H1 (cell line): ENCODE measurements around the gene CHRM1. TPM values are rescaled to one million over a fixed set of nuclear protein-coding genes. Genes with fewer than 3 reads are reported as not detected.
"Not testable (repeated sequence)": the region's sequence is repeated elsewhere in the genome, so short reads cannot be mapped to it uniquely, and the experiment has no call there.

ENCODE experiments used
- CTCF ChIA-PET: fragments of 300-600 bp; sonication (Branson Sonifier 250); formaldehyde crosslinking; loops from one replicate; lab custom pipeline; 2021; ENCODE audit not compliant: partially characterized antibody; lab: Charles Lee
- POLR2A ChIA-PET: fragments of 300-600 bp; sonication (Branson Sonifier 250); formaldehyde crosslinking; loops from one replicate; lab custom pipeline; 2021; ENCODE audit warnings: inconsistent platforms; ENCODE audit not compliant: partially characterized antibody; lab: Charles Lee
- DNase-seq, 2 experiments: peaks; one replicate each; pipeline versions ENCODE4 v3.0.0 to v3.0.0-alpha.2; 2010 to 2022; ENCODE audit warnings: low spot score in 2 of 2, low read depth in 1 of 2, mixed read lengths in 1 of 2
- FAIRE-seq: peaks from 2 replicates; lab custom pipeline; 2011; peaks lifted over from hg19 to GRCh38; lab: Jason Lieb, UNC
- H2AFZ ChIP-seq: 2 replicates; pipeline ENCODE4 v1.8.1; 2012; ENCODE audit warnings: low read length, inconsistent platforms
- H2AK5ac ChIP-seq: 2 replicates; pipeline ENCODE4 v1.6.1; 2013; ENCODE audit warnings: low read depth, low read length
- H2BK120ac ChIP-seq: replicated peaks from 2 replicates; pipeline ENCODE3; 2013; ENCODE audit warnings: low read depth, low read length, inconsistent platforms
- H2BK12ac ChIP-seq: 2 replicates; pipeline ENCODE4 v1.6.1; 2013; ENCODE audit warnings: low read depth, low read length
- H2BK15ac ChIP-seq: 2 replicates; pipeline ENCODE4 v1.6.1; 2013; ENCODE audit warnings: low read length
- H2BK20ac ChIP-seq: 2 replicates; pipeline ENCODE4 v1.6.1; 2013; ENCODE audit warnings: low read length
- H2BK5ac ChIP-seq: 2 replicates; pipeline ENCODE4 v1.6.1; 2013; ENCODE audit warnings: low read depth, low read length
- H3K14ac ChIP-seq: 2 replicates; pipeline ENCODE4 v1.6.1; 2013; ENCODE audit warnings: inconsistent platforms; ENCODE audit not compliant: insufficient read length
- H3K18ac ChIP-seq: 2 replicates; pipeline ENCODE4 v1.6.1; 2013; ENCODE audit warnings: low read length; ENCODE audit errors: extremely low read depth
- H3K23ac ChIP-seq: 2 replicates; pipeline ENCODE4 v1.6.1; 2013; ENCODE audit warnings: inconsistent platforms; ENCODE audit not compliant: insufficient read length
- H3K23me2 ChIP-seq: 2 replicates; pipeline ENCODE4 v1.6.1; 2013; ENCODE audit warnings: low read depth, low read length
- H3K27ac ChIP-seq: 2 replicates; pipeline ENCODE4 v1.6.1; 2011; ENCODE audit warnings: low read depth, low read length, inconsistent platforms
- H3K27me3 ChIP-seq, 4 experiments: replicated peaks in 1 of 4; 1 replicate in 1 of 4; 2 replicates in 3 of 4; pipeline versions ENCODE4 v1.6.1 to v1.8.1; 2011 to 2013; ENCODE audit warnings: low read length in 3 of 4, mild to moderate bottlenecking in 3 of 4, inconsistent platforms in 2 of 4, mixed read lengths in 2 of 4, moderate library complexity in 1 of 4; ENCODE audit not compliant: control insufficient read depth in 3 of 4, insufficient read depth in 3 of 4; ENCODE audit errors: extremely low read depth in 1 of 4
- H3K36me3 ChIP-seq, 4 experiments: 2 replicates each; pipeline versions ENCODE4 v1.6.1 to v1.8.1; 2011 to 2013; ENCODE audit warnings: mild to moderate bottlenecking in 4 of 4, low read length in 3 of 4, moderate library complexity in 2 of 4, control low read depth in 1 of 4, inconsistent platforms in 1 of 4; ENCODE audit not compliant: insufficient read depth in 4 of 4, control insufficient read depth in 2 of 4
- H3K4ac ChIP-seq: replicated peaks from 2 replicates; pipeline ENCODE3; 2013; ENCODE audit warnings: low read length, low read depth, mixed read lengths, inconsistent platforms; ENCODE audit not compliant: insufficient read length
- H3K4me1 ChIP-seq, 4 experiments: replicated peaks in 1 of 4; 1 replicate in 1 of 4; 2 replicates in 3 of 4; pipeline versions ENCODE4 v1.6.1 to v1.8.1; 2011 to 2013; ENCODE audit warnings: low read length in 3 of 4, inconsistent platforms in 2 of 4, mixed read lengths in 1 of 4; ENCODE audit not compliant: insufficient read depth in 4 of 4, control insufficient read depth in 3 of 4
- H3K4me2 ChIP-seq, 2 experiments: 2 replicates each; pipeline versions ENCODE4 v1.6.1 to v1.8.1; 2011 to 2013; ENCODE audit warnings: low read depth in 2 of 2, low read length in 2 of 2, control low read depth in 1 of 2, inconsistent platforms in 1 of 2, mild to moderate bottlenecking in 1 of 2; ENCODE audit not compliant: insufficient read depth in 1 of 2
- H3K4me3 ChIP-seq, 4 experiments: fragments of 200-600, 300-600 bp in 1 of 4; sonication (generic), shearing (Covaris generic), sonication (Bioruptor Twin) in 1 of 4; 2 replicates each; pipeline versions ENCODE4 v1.5.1 to v1.8.1; 2011 to 2016; ENCODE audit warnings: low read length in 4 of 4, low read depth in 3 of 4, control low read depth in 2 of 4, inconsistent platforms in 2 of 4, mild to moderate bottlenecking in 2 of 4, mixed read lengths in 1 of 4, moderate library complexity in 1 of 4; ENCODE audit not compliant: insufficient read depth in 2 of 4; ENCODE audit errors: extremely low read depth in 1 of 4
- H3K56ac ChIP-seq: replicated peaks from 2 replicates; pipeline ENCODE3; 2013; ENCODE audit warnings: low read depth, mild to moderate bottlenecking, mixed read lengths, low read length, inconsistent platforms; ENCODE audit not compliant: insufficient read length
- H3K79me1 ChIP-seq: 2 replicates; pipeline ENCODE4 v1.6.1; 2013; ENCODE audit warnings: low read depth, low read length, control low read depth
- H3K79me2 ChIP-seq, 2 experiments: 2 replicates each; pipeline versions ENCODE4 v1.6.1 to v1.8.1; 2012 to 2013; ENCODE audit warnings: low read length in 2 of 2, mild to moderate bottlenecking in 2 of 2, inconsistent platforms in 1 of 2; ENCODE audit not compliant: insufficient read depth in 2 of 2, control insufficient read depth in 1 of 2
- H3K9ac ChIP-seq, 4 experiments: replicated peaks in 1 of 4; 1 replicate in 1 of 4; 2 replicates in 3 of 4; pipeline versions ENCODE4 v1.6.1 to v1.8.1; 2011 to 2013; ENCODE audit warnings: low read depth in 3 of 4, low read length in 3 of 4, control low read depth in 2 of 4, mild to moderate bottlenecking in 2 of 4, moderate library complexity in 2 of 4, inconsistent platforms in 1 of 4; ENCODE audit errors: extremely low read depth in 1 of 4
- H3K9me3 ChIP-seq, 2 experiments: 2 replicates each; pipeline versions ENCODE4 v1.6.1 to v1.8.1; 2012 to 2013; ENCODE audit warnings: mild to moderate bottlenecking in 2 of 2, moderate library complexity in 2 of 2, control low read depth in 1 of 2, inconsistent platforms in 1 of 2, low read depth in 1 of 2, low read length in 1 of 2, mixed read lengths in 1 of 2; ENCODE audit not compliant: insufficient read depth in 2 of 2
- H4K20me1 ChIP-seq, 2 experiments: replicated peaks in 1 of 2; 2 replicates each; pipeline versions ENCODE3 to v1.8.1; 2011 to 2013; ENCODE audit warnings: inconsistent platforms in 2 of 2, low read length in 2 of 2, mild to moderate bottlenecking in 1 of 2; ENCODE audit not compliant: insufficient read depth in 2 of 2, control insufficient read depth in 1 of 2
- H4K5ac ChIP-seq: 2 replicates; pipeline ENCODE4 v1.6.1; 2013; ENCODE audit warnings: low read length, low read depth, mixed read lengths, inconsistent platforms; ENCODE audit not compliant: insufficient read length
- H4K8ac ChIP-seq: 2 replicates; pipeline ENCODE4 v1.8.0; 2013; ENCODE audit warnings: mild to moderate bottlenecking, moderate library complexity, low read length, inconsistent platforms; ENCODE audit not compliant: insufficient read depth; ENCODE audit errors: extremely low read depth
- H4K91ac ChIP-seq: replicated peaks from 2 replicates; pipeline ENCODE3; 2013; ENCODE audit warnings: low read length, mixed read lengths, inconsistent platforms; ENCODE audit not compliant: insufficient read length
- POLR2A ChIP-seq, 2 experiments: IDR thresholded peaks; 1 replicate in 1 of 2; 2 replicates in 1 of 2; pipeline ENCODE4 v1.6.1; 2011; ENCODE audit warnings: low read depth in 2 of 2, low read length in 2 of 2, mild to moderate bottlenecking in 2 of 2; ENCODE audit errors: control extremely low read depth in 1 of 2
- WGBS, 2 experiments: shearing (Covaris generic) in 1 of 2; methylation state at CpG; one replicate each; pipeline versions ENCODE4 v1.1.6 to v1.1.7; 2013 to 2015; ENCODE audit warnings: low lambda C conversion rate in 2 of 2, mixed read lengths in 2 of 2, inconsistent platforms in 1 of 2, low coverage in 1 of 2, missing lambda C conversion rate in 1 of 2; ENCODE audit not compliant: insufficient replicate concordance in 2 of 2, insufficient coverage in 1 of 2, insufficient read length in 1 of 2; ENCODE audit errors: extremely low coverage in 1 of 2, missing lambda C conversion rate in 1 of 2; 5-methylcytosine and 5-hydroxymethylcytosine counted together
- polyA plus RNA-seq, 7 experiments: library from polyadenylated mRNA; depleted of rRNA in 3 of 7; stranded (reverse) in 5 of 7; unstranded in 2 of 7; fragments of >200 nt in 5 of 7; fragments of 200-250 nt in 2 of 7; gene quantifications; 1 replicate in 5 of 7; 2 replicates in 1 of 7; 4 replicates in 1 of 7; pipeline versions ENCODE4 v1.2.1 to v1.2.3, GENCODE V29; 2011 to 2013; ENCODE audit warnings: missing spikeins in 2 of 7, mixed read lengths in 2 of 7
- total RNA-seq: library from RNA; stranded (reverse); fragmentation: NEBNext Ultra II Directional; extraction: Animal tissue kit (Norgen Biotek cat#: 25700); gene quantifications from 2 replicates; pipeline ENCODE4 v1.2.1, GENCODE V29; 2021

The CHRM1 gene
- total and polyA plus RNA-seq, 2 of the 8 experiments (the other 6 are each of a cell fraction or from before 2014, with no cell fraction given): 0.08 TPM; not detected in 1

- H4K5ac ChIP-seq, H3K4ac ChIP-seq, H3K14ac ChIP-seq, H2AFZ ChIP-seq, H2BK12ac ChIP-seq, H2BK20ac ChIP-seq, H4K8ac ChIP-seq, H3K79me1 ChIP-seq, H3K18ac ChIP-seq, H3K56ac ChIP-seq, FAIRE-seq, H3K23me2 ChIP-seq, H3K9ac ChIP-seq, H3K27ac ChIP-seq, H3K9me3 ChIP-seq: not testable (repeated sequence)
- WGBS, 2 experiments: 79% methylated on average over 15 of the region's 16 CpGs; no CpG with 5 or more reads in 1 of the 2 experiments
- Histone ChIP-seq H4K20me1 (peaks cover 19 to 26% of the 10 kb centered on the region in 2 experiments), H3K4me2 (peak overlapping the region; percentile 16 to 48; a peak in 2 of 4 replicates), H2AK5ac (peak overlapping the region; percentile 65; the same call in 1 of the 2 replicates), H2BK5ac (peak overlapping the region; percentile 66), H3K36me3 (peaks cover under 1 to 47% (median 8%) of the 10 kb centered on the region in 4 experiments; a peak in 7 of 8 replicates), H3K4me3 (peak overlapping the region in 1 of 4 experiments; percentile 4; a peak in 1 of 8 replicates)
- CTCF ChIA-PET: interaction anchor here (0.6 to 2.2 kb wide), 17 partner anchors 12 to 1510 kb away, joined by 3 to 8 read pairs (median 3); partner anchors contain the start of genes NXF1, TMEM179B and ZBTB3
- TF ChIP-seq POLR2A (IDR thresholded peaks at IDR 0.05; ENCODE audit: control extremely low read depth in 1 of 2, low read depth in 2 of 2, low read length in 2 of 2): 0 out of 3 replicates have a peak, but pooled peaks of 1 of the 2 experiments have one; percentile 6
- TF ChIP-seq, all 59 proteins: peak for 1; not testable (repeated sequence) for 58
- POLR2A ChIA-PET: interaction anchor here (0.8 to 52.7 kb wide), 8 partner anchors 13 to 89 kb away, joined by 3 to 2104 read pairs (median 20); partner anchors contain the start of genes CHRM1, NXF1, SLC3A2 and STX5
- not testable (repeated sequence) for DNase-seq, H3K23ac ChIP-seq, H2BK15ac ChIP-seq, H3K27me3 ChIP-seq, H2BK120ac ChIP-seq, H4K91ac ChIP-seq
- Histone ChIP-seq H3K79me2 (peaks cover 56 to 99% of the 10 kb centered on the region in 2 experiments), H3K4me1 (peaks cover 0 to 10% (median 6%) of the 10 kb centered on the region in 4 experiments; a peak in 4 of 7 replicates)
These were observed 59.5 kb downstream of the CHRM1 start for GRCh38 chr11:62861564-62862192.
